22Rv1 (cell line): Measurements from ENCODE around the gene DEGS1.

Experiments used
- ZFX ChIP-seq: fragments of 450-650 bp; IDR thresholded peaks from 2 replicates; pipeline ENCODE4 v1.6.1; 2017; ENCODE audit warnings: antibody characterized with exemption, borderline replicate concordance
- TF ChIP-seq, protein P1 (sequence below): fragments of 450-650 bp; IDR thresholded peaks from 2 replicates; pipeline ENCODE4 v1.5.1; 2017; ENCODE audit warnings: mild to moderate bottlenecking

GRCh38 chr1:224159541-224159940 is 23.5 kb upstream of the DEGS1 start:
- TF ChIP-seq, protein P1, sequence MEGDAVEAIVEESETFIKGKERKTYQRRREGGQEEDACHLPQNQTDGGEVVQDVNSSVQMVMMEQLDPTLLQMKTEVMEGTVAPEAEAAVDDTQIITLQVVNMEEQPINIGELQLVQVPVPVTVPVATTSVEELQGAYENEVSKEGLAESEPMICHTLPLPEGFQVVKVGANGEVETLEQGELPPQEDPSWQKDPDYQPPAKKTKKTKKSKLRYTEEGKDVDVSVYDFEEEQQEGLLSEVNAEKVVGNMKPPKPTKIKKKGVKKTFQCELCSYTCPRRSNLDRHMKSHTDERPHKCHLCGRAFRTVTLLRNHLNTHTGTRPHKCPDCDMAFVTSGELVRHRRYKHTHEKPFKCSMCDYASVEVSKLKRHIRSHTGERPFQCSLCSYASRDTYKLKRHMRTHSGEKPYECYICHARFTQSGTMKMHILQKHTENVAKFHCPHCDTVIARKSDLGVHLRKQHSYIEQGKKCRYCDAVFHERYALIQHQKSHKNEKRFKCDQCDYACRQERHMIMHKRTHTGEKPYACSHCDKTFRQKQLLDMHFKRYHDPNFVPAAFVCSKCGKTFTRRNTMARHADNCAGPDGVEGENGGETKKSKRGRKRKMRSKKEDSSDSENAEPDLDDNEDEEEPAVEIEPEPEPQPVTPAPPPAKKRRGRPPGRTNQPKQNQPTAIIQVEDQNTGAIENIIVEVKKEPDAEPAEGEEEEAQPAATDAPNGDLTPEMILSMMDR, result no peak
- TF ChIP-seq ZFX, result no peak
